Neuronal stem cell (in vitro differentiated cells): ENCODE data around the gene OR1J2.

Experiments
- DNase-seq: peaks from one replicate; pipeline ENCODE4 v3.0.0-alpha.2; 2013; ENCODE audit warnings: low spot score
- H2AFZ ChIP-seq: one replicate; pipeline ENCODE4 v1.6.1; 2013; ENCODE audit warnings: mild to moderate bottlenecking, low read length, inconsistent platforms
- H2AK5ac ChIP-seq: 2 replicates; pipeline ENCODE4 v1.6.1; 2013; ENCODE audit warnings: low read depth, mild to moderate bottlenecking, inconsistent platforms, low read length, moderate library complexity, mixed read lengths
- H2BK120ac ChIP-seq: 2 replicates; pipeline ENCODE4 v1.6.1; 2013; ENCODE audit warnings: low read depth, mild to moderate bottlenecking, inconsistent platforms, low read length, moderate library complexity, mixed read lengths
- H2BK12ac ChIP-seq: one replicate; pipeline ENCODE4 v1.6.1; 2013; ENCODE audit warnings: low read length, inconsistent platforms
- H2BK15ac ChIP-seq: 2 replicates; pipeline ENCODE4 v1.6.1; 2013; ENCODE audit warnings: mild to moderate bottlenecking, low read length, inconsistent platforms, mixed read lengths
- H2BK5ac ChIP-seq: one replicate; pipeline ENCODE4 v1.6.1; 2013; ENCODE audit warnings: inconsistent platforms, mild to moderate bottlenecking, low read length, moderate library complexity
- H3K14ac ChIP-seq: one replicate; pipeline ENCODE4 v1.6.1; 2013; ENCODE audit warnings: low read length, inconsistent platforms
- H3K18ac ChIP-seq: 2 replicates; pipeline ENCODE4 v1.6.1; 2013; ENCODE audit warnings: low read length, inconsistent platforms
- H3K23ac ChIP-seq: 2 replicates; pipeline ENCODE4 v1.6.1; 2013; ENCODE audit warnings: low read depth, mild to moderate bottlenecking, mixed read lengths, low read length, inconsistent platforms; ENCODE audit not compliant: poor library complexity
- H3K27ac ChIP-seq: replicated peaks from 3 replicates; pipeline ENCODE4 v1.5.1; 2013; ENCODE audit warnings: low read length, inconsistent platforms
- H3K27me3 ChIP-seq, 3 experiments: 2 replicates each; pipeline ENCODE4 v1.6.1; 2013; ENCODE audit warnings: low read length in 3 of 3, mild to moderate bottlenecking in 2 of 3, inconsistent platforms in 1 of 3, low read depth in 1 of 3, mixed read lengths in 1 of 3, moderate library complexity in 1 of 3; ENCODE audit not compliant: control insufficient read depth in 3 of 3, insufficient read depth in 3 of 3
- H3K36me3 ChIP-seq, 2 donors: replicated peaks in 1 of 2; 2 replicates each; pipeline ENCODE4 v1.6.1; 2013; ENCODE audit warnings: low read length in 2 of 2; ENCODE audit not compliant: control insufficient read depth in 2 of 2, insufficient read depth in 2 of 2
- H3K4ac ChIP-seq: 2 replicates; pipeline ENCODE4 v1.6.1; 2013; ENCODE audit warnings: inconsistent platforms, mild to moderate bottlenecking, low read length, moderate library complexity
- H3K4me1 ChIP-seq, 2 donors: 1 replicate in 1 of 2; 2 replicates in 1 of 2; pipeline ENCODE4 v1.6.1; 2013; ENCODE audit warnings: low read length in 2 of 2, low read depth in 1 of 2; ENCODE audit not compliant: control insufficient read depth in 2 of 2, insufficient read depth in 1 of 2
- H3K4me2 ChIP-seq: one replicate; pipeline ENCODE4 v1.6.1; 2013; ENCODE audit warnings: mild to moderate bottlenecking, low read length, inconsistent platforms; ENCODE audit not compliant: insufficient read depth, poor library complexity, severe bottlenecking
- H3K4me3 ChIP-seq, 2 donors: 2 replicates each; pipeline ENCODE4 v1.5.1; 2013; ENCODE audit warnings: low read length in 2 of 2, mild to moderate bottlenecking in 2 of 2, inconsistent platforms in 1 of 2, moderate library complexity in 1 of 2
- H3K79me1 ChIP-seq: one replicate; pipeline ENCODE4 v1.6.1; 2013; ENCODE audit warnings: low read depth, mild to moderate bottlenecking, inconsistent platforms, low read length, moderate library complexity
- H3K9ac ChIP-seq: one replicate; pipeline ENCODE4 v1.6.1; 2013; ENCODE audit warnings: mild to moderate bottlenecking, low read depth, low read length, inconsistent platforms; ENCODE audit not compliant: poor library complexity
- H3K9me3 ChIP-seq, 2 donors: replicated peaks in 1 of 2; 2 replicates each; pipeline versions ENCODE3 to v1.6.1; 2013; ENCODE audit warnings: low read length in 2 of 2, mild to moderate bottlenecking in 2 of 2, inconsistent platforms in 1 of 2, low read depth in 1 of 2, mixed read lengths in 1 of 2, moderate library complexity in 1 of 2; ENCODE audit not compliant: control insufficient read depth in 2 of 2, insufficient read depth in 1 of 2
- H4K8ac ChIP-seq: one replicate; pipeline ENCODE4 v1.6.1; 2013; ENCODE audit warnings: low read depth, mild to moderate bottlenecking, inconsistent platforms, low read length, moderate library complexity
- H4K91ac ChIP-seq: one replicate; pipeline ENCODE4 v1.6.1; 2013; ENCODE audit warnings: low read length, low read depth, mild to moderate bottlenecking, inconsistent platforms; ENCODE audit not compliant: poor library complexity
- WGBS, 2 donors: extraction: QIAGEN DNeasy Blood & Tissue Kit; methylation state at CpG; one replicate each; pipeline ENCODE4 v1.1.7; 2013; ENCODE audit warnings: missing lambda C conversion rate in 2 of 2, mixed read lengths in 1 of 2; ENCODE audit not compliant: insufficient read length in 2 of 2, insufficient replicate concordance in 1 of 2; ENCODE audit errors: extremely low coverage in 2 of 2; 5-methylcytosine and 5-hydroxymethylcytosine counted together

The OR1J2 gene

GRCh38 chr9:122477346-122477745 lies 33.3 kb upstream of the OR1J2 start:
- Histone ChIP-seq H2BK5ac (no peak overlapping the region), H3K79me1 (no peaks in the 10 kb centered on the region), H3K9me3 (peaks cover 0 to 9% of the 10 kb centered on the region in 2 donors), H3K4me2 (no peak overlapping the region), H3K27ac (no peak overlapping the region), H3K4ac (no peak overlapping the region), H3K23ac (no peak overlapping the region), H2BK12ac (no peak overlapping the region), H2BK120ac (no peak overlapping the region), H3K18ac (no peak overlapping the region), H4K91ac (no peak overlapping the region), H2AK5ac (no peak overlapping the region), H2BK15ac (no peak overlapping the region), H4K8ac (no peak overlapping the region), H3K4me1 (no peaks in the 10 kb centered on the region), H3K36me3 (no peaks in the 10 kb centered on the region), H3K27me3 (peaks cover 0 to 6% (median 0%) of the 10 kb centered on the region in 3 experiments), H2AFZ (no peak overlapping the region), H3K9ac (no peak overlapping the region), H3K4me3 (no peak overlapping the region), H3K14ac (no peak overlapping the region)
- no peak for DNase-seq
- WGBS, 2 donors = no CpG with 5 or more reads among the region's 3 CpGs

DNA sequence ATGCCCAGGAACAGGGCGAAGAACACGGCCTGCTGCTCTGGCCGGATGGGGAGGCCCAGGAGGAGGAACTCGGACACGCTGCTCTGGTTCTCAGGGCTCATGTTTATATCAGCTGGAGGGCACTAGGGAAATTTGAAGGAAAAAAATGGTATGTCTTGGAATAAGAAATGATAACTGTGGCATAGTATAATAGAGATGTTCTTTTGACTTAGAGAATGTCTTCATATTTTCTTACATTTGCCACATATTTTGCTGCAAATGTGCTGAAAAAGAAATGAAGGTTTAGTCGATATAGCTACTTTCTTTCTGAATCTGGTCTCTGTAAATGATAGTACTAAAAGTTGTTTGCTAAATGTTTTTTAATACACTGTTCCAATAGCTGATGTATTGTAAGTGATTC lies 32.8 kb upstream of the OR1J2 start, which contains the start of gene OR1J1:
TSS of gene OR1J1 (minus strand) at position 101 of the 400 bp plus-strand sequence. CDS start at position 101, 0 bp downstream.
- no peak within 1 kb of the TSS for H2BK5ac ChIP-seq
- H2AK5ac ChIP-seq = no peak within 1 kb of the TSS
- H3K23ac ChIP-seq = no peak within 1 kb of the TSS
- DNase-seq = no peak
- no peaks in the 10 kb centered on the region for H3K79me1 ChIP-seq
- H3K9me3 ChIP-seq = peaks cover 0 to 9% of the 10 kb centered on the region in 2 donors
- no CpG with 5 or more reads among the region's 6 CpGs for WGBS, 2 donors
- no peak within 1 kb of the TSS for H3K9ac ChIP-seq
- H2BK15ac ChIP-seq = no peak within 1 kb of the TSS
- H3K14ac ChIP-seq = no peak within 1 kb of the TSS
- H3K27me3 ChIP-seq = peaks cover 0 to 6% (median 0%) of the 10 kb centered on the region in 3 experiments
- no peaks in the 10 kb centered on the region for H3K36me3 ChIP-seq
- H2BK12ac ChIP-seq = no peak within 1 kb of the TSS
- H2BK120ac ChIP-seq = no peak within 1 kb of the TSS
- H3K4me3 ChIP-seq = no peak within 1 kb of the TSS
- H4K8ac ChIP-seq = no peak within 1 kb of the TSS
- no peaks in the 10 kb centered on the region for H3K4me1 ChIP-seq
- H3K4me2 ChIP-seq = no peak within 1 kb of the TSS
- H3K27ac ChIP-seq = no peak within 1 kb of the TSS
- no peak within 1 kb of the TSS for H2AFZ ChIP-seq
- H4K91ac ChIP-seq = no peak within 1 kb of the TSS
- no peak within 1 kb of the TSS for H3K18ac ChIP-seq
- H3K4ac ChIP-seq = no peak within 1 kb of the TSS

GRCh38 chr9:122479062-122479461 lies 31.5 kb upstream of the OR1J2 start:
- Histone ChIP-seq H2BK15ac (no peak overlapping the region), H3K9me3 (peaks cover 0 to 9% of the 10 kb centered on the region in 2 donors), H2BK12ac (no peak overlapping the region), H3K27me3 (peaks cover 0 to 6% (median 0%) of the 10 kb centered on the region in 3 experiments), H3K4ac (no peak overlapping the region), H3K14ac (no peak overlapping the region), H3K79me1 (no peaks in the 10 kb centered on the region), H3K4me1 (no peaks in the 10 kb centered on the region), H2AFZ (no peak overlapping the region), H3K4me3 (no peak overlapping the region), H3K36me3 (no peaks in the 10 kb centered on the region), H4K8ac (no peak overlapping the region), H3K18ac (no peak overlapping the region), H3K4me2 (no peak overlapping the region), H2AK5ac (no peak overlapping the region), H2BK120ac (no peak overlapping the region), H3K23ac (no peak overlapping the region), H2BK5ac (no peak overlapping the region), H3K9ac (no peak overlapping the region), H3K27ac (no peak overlapping the region), H4K91ac (no peak overlapping the region)
- no peak for DNase-seq
- no CpG with 5 or more reads among the region's 5 CpGs for WGBS, 2 donors

DNA sequence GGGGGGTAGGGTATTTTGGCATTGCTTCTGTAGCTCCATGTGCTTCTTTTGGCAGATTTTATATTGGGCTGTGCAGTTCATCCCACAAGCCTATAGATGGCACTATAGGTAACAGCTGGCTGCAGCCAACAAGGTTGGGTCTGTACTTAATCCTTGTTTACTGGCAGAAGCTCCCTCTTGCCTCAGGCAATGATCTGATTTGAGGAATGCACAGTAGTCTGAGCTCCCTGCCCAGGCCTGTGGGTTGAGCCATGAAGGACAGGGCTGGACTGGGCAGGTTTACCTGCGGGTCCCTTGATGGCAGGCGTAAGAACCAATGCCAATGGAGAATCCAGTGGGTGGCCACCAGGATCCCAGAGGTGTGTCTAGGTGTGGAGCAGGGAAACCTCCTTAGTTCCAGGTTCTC lies 11.7 kb upstream of the OR1J2 start:
- Histone ChIP-seq H3K9ac (no peak overlapping the region), H3K23ac (no peak overlapping the region), H2BK5ac (no peak overlapping the region), H3K9me3 (peaks cover 0 to 23% of the 10 kb centered on the region in 2 donors), H2AK5ac (no peak overlapping the region), H2BK12ac (no peak overlapping the region), H3K27ac (no peak overlapping the region), H4K91ac (no peak overlapping the region), H3K14ac (no peak overlapping the region), H3K79me1 (no peaks in the 10 kb centered on the region), H2AFZ (no peak overlapping the region), H3K4me1 (no peaks in the 10 kb centered on the region), H3K27me3 (no peaks in the 10 kb centered on the region), H2BK120ac (no peak overlapping the region), H3K4me3 (no peak overlapping the region), H3K4me2 (no peak overlapping the region), H3K4ac (no peak overlapping the region), H2BK15ac (no peak overlapping the region), H4K8ac (no peak overlapping the region), H3K18ac (no peak overlapping the region), H3K36me3 (no peaks in the 10 kb centered on the region)
- no CpG with 5 or more reads among the region's 2 CpGs for WGBS, 2 donors
- no peak for DNase-seq
